Mesendoderm (in vitro differentiated cells): ENCODE data around the gene EFCAB10.
"Not testable (repeated sequence)": the region's sequence is repeated elsewhere in the genome, so short reads cannot be mapped to it uniquely, and the experiment has no call there.

Experiments used
- DNase-seq: peaks from one replicate; pipeline ENCODE4 v3.0.0; 2013
- H2AK5ac ChIP-seq: 2 replicates; pipeline ENCODE4 v1.6.1; 2013; ENCODE audit warnings: low read length, inconsistent platforms
- H2BK120ac ChIP-seq: 2 replicates; pipeline ENCODE4 v1.6.1; 2013; ENCODE audit warnings: low read depth, mild to moderate bottlenecking, low read length, moderate library complexity, mixed read lengths
- H2BK15ac ChIP-seq: replicated peaks from 2 replicates; pipeline ENCODE4 v1.6.1; 2013; ENCODE audit warnings: low read depth, mild to moderate bottlenecking, moderate library complexity
- H2BK5ac ChIP-seq: 2 replicates; pipeline ENCODE4 v1.6.1; 2013; ENCODE audit warnings: low read length, inconsistent platforms
- H3K18ac ChIP-seq: 2 replicates; pipeline ENCODE4 v1.6.1; 2013; ENCODE audit warnings: mild to moderate bottlenecking, low read length, mixed read lengths
- H3K23ac ChIP-seq: one replicate; pipeline ENCODE4 v1.6.1; 2013; ENCODE audit warnings: low read length
- H3K27ac ChIP-seq: 2 replicates; pipeline ENCODE4 v1.5.1; 2013; ENCODE audit warnings: low read depth, mild to moderate bottlenecking, inconsistent platforms, low read length, moderate library complexity
- H3K27me3 ChIP-seq: 2 replicates; pipeline ENCODE4 v1.6.1; 2013; ENCODE audit warnings: low read length, control low read depth, mild to moderate bottlenecking, inconsistent platforms; ENCODE audit not compliant: insufficient read depth, poor library complexity
- H3K36me3 ChIP-seq: 2 replicates; pipeline ENCODE4 v1.6.1; 2013; ENCODE audit warnings: low read length, inconsistent platforms; ENCODE audit not compliant: control insufficient read depth, insufficient read depth
- H3K4ac ChIP-seq: one replicate; pipeline ENCODE4 v1.6.1; 2013; ENCODE audit warnings: low read depth, mild to moderate bottlenecking, low read length, moderate library complexity
- H3K4me1 ChIP-seq: 2 replicates; pipeline ENCODE4 v1.6.1; 2013; ENCODE audit warnings: low read depth, low read length, inconsistent platforms; ENCODE audit not compliant: control insufficient read depth
- H3K4me2 ChIP-seq: 2 replicates; pipeline ENCODE4 v1.6.1; 2013; ENCODE audit warnings: low read length
- H3K4me3 ChIP-seq: 2 replicates; pipeline ENCODE4 v1.5.1; 2013; ENCODE audit warnings: mild to moderate bottlenecking, low read length
- H3K56ac ChIP-seq: one replicate; pipeline ENCODE4 v1.6.1; 2013; ENCODE audit warnings: low read length
- H3K79me1 ChIP-seq: 2 replicates; pipeline ENCODE4 v1.6.1; 2013; ENCODE audit warnings: low read length, inconsistent platforms
- H3K79me2 ChIP-seq: 2 replicates; pipeline ENCODE4 v1.6.1; 2013; ENCODE audit warnings: mild to moderate bottlenecking, low read length; ENCODE audit not compliant: control insufficient read depth, insufficient read depth
- H3K9ac ChIP-seq: 2 replicates; pipeline ENCODE4 v1.6.1; 2013; ENCODE audit warnings: low read length, inconsistent platforms
- H4K5ac ChIP-seq: one replicate; pipeline ENCODE4 v1.6.1; 2013; ENCODE audit warnings: low read length
- H4K8ac ChIP-seq: one replicate; pipeline ENCODE4 v1.6.1; 2013; ENCODE audit warnings: low read depth, mild to moderate bottlenecking, control low read depth, low read length, moderate library complexity
- WGBS: extraction: QIAGEN DNeasy Blood & Tissue Kit; methylation state at CpG from one replicate; pipeline ENCODE4 v1.1.7; 2013; ENCODE audit warnings: low lambda C conversion rate, missing lambda C conversion rate; ENCODE audit not compliant: insufficient coverage; ENCODE audit errors: extremely low coverage; 5-methylcytosine and 5-hydroxymethylcytosine counted together

Gene EFCAB10

DNA sequence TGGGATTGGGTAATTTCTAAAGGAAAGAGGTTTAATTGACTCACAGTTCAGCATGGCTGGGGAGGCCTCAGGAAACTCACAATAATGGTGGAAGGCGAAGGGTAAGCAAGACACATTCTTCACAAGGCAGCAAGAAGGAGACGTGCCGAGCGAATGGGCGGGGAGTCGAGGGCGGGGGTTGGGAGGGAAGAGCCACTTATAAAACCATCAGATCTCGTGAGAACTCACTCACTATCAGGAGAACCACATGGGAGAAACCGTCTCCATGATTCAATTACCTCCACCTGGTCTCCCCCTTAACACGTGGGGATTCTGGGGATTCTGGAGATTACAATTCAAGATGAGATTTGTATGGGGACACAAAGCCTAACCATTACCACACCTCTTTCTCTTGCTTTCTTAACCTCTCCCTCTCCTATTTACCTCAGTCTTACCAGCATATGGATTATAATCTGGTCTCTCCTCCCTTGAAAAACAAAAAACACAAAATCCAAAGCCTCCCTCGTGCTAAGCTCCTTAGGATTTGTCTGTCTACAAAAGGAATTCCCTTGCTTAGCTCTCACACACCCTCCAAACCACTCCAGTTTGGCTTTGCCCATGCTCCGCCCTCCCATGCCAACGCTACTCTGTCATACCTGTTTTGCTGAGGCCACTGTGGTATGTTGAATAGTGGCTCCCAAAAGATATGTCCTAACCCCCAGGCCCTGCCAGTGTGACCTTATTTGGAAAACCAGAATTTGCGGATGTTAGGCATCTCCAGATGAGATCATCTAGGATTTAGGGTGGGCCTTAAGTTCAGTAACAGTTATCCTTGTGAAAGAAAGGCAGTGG lies 19.6 kb upstream of the EFCAB10 start:
- H3K79me1 ChIP-seq, result no peaks in the 10 kb centered on the region
- no peak overlapping the region for H4K8ac ChIP-seq
- H3K36me3 ChIP-seq, result no peaks in the 10 kb centered on the region
- H3K4me3 ChIP-seq, result no peak overlapping the region
- H3K56ac ChIP-seq, result no peak overlapping the region
- peaks cover 9% of the 10 kb centered on the region for H3K4me1 ChIP-seq
- DNase-seq, result peak; percentile 95
- H2BK5ac ChIP-seq, result no peak overlapping the region
- no peak overlapping the region for H3K4me2 ChIP-seq
- no peak overlapping the region for H3K9ac ChIP-seq
- H4K5ac ChIP-seq, result no peak overlapping the region
- H3K27ac ChIP-seq, result peak overlapping the region; percentile 47
- H3K4ac ChIP-seq, result peak overlapping the region; percentile 24
- H3K27me3 ChIP-seq, result no peaks in the 10 kb centered on the region
- no peak overlapping the region for H3K23ac ChIP-seq
- no peak overlapping the region for H2BK15ac ChIP-seq
- H3K18ac ChIP-seq, result no peak overlapping the region
- no CpG with 5 or more reads among the region's 14 CpGs for WGBS
- no peaks in the 10 kb centered on the region for H3K79me2 ChIP-seq
- no peak overlapping the region for H2AK5ac ChIP-seq
- H2BK120ac ChIP-seq, result no peak overlapping the region

GRCh38 chr7:105599551-105599950 lies 18.3 kb upstream of the EFCAB10 start:
- H3K23ac ChIP-seq, result no peak overlapping the region
- H2BK15ac ChIP-seq, result no peak overlapping the region
- DNase-seq, result no peak
- no peak overlapping the region for H3K4ac ChIP-seq
- no peak overlapping the region for H3K27ac ChIP-seq
- no peak overlapping the region for H2BK120ac ChIP-seq
- no peaks in the 10 kb centered on the region for H3K79me1 ChIP-seq
- H3K9ac ChIP-seq, result no peak overlapping the region
- H3K79me2 ChIP-seq, result no peaks in the 10 kb centered on the region
- no peak overlapping the region for H3K4me2 ChIP-seq
- no peak overlapping the region for H2BK5ac ChIP-seq
- H4K5ac ChIP-seq, result no peak overlapping the region
- no peak overlapping the region for H3K18ac ChIP-seq
- H3K56ac ChIP-seq, result peak overlapping the region; percentile 17
- H3K36me3 ChIP-seq, result no peaks in the 10 kb centered on the region
- H3K4me1 ChIP-seq, result peaks cover 9% of the 10 kb centered on the region
- no CpG with 5 or more reads among the region's 3 CpGs for WGBS
- H4K8ac ChIP-seq, result no peak overlapping the region
- no peak overlapping the region for H3K4me3 ChIP-seq
- H3K27me3 ChIP-seq, result no peaks in the 10 kb centered on the region
- H2AK5ac ChIP-seq, result no peak overlapping the region

GRCh38 chr7:105599080-105599479 lies 17.8 kb upstream of the EFCAB10 start:
- H3K79me1 ChIP-seq, H3K9ac ChIP-seq, H3K18ac ChIP-seq, H2AK5ac ChIP-seq, H3K23ac ChIP-seq, H3K27ac ChIP-seq, DNase-seq, H2BK5ac ChIP-seq, H3K36me3 ChIP-seq, H3K4ac ChIP-seq, H2BK120ac ChIP-seq, H3K56ac ChIP-seq, H3K4me2 ChIP-seq, H2BK15ac ChIP-seq, H4K5ac ChIP-seq, H4K8ac ChIP-seq, H3K27me3 ChIP-seq, H3K79me2 ChIP-seq, H3K4me3 ChIP-seq, H3K4me1 ChIP-seq: not testable (repeated sequence)
- no CpG with 5 or more reads among the region's 8 CpGs for WGBS

DNA sequence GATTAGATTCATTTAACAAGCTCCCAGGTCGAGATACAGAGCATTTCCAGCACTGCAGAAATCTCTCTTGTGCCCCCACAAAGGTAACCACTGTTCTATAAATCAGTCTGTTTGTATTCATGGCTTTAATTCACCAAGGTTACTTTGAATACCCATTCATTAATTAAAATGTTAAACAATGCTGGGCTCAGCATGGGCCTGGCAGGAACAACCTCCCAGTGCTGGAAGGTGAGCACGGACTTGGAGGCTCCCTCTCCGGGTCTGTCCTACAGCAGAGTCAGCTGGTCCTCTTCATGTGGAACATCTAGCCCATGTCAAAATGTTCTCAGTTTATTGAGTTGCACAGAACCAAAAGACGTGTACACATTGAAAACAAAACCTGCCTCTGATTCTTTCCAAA lies 15.6 kb upstream of the EFCAB10 start:
- H3K4me2 ChIP-seq, result no peak overlapping the region
- H3K9ac ChIP-seq, result no peak overlapping the region
- H3K4me3 ChIP-seq, result no peak overlapping the region
- H3K4ac ChIP-seq, result no peak overlapping the region
- H3K79me2 ChIP-seq, result no peaks in the 10 kb centered on the region
- no peaks in the 10 kb centered on the region for H3K27me3 ChIP-seq
- H3K23ac ChIP-seq, result no peak overlapping the region
- no peaks in the 10 kb centered on the region for H3K36me3 ChIP-seq
- no peak overlapping the region for H2AK5ac ChIP-seq
- H3K4me1 ChIP-seq, result peaks cover 9% of the 10 kb centered on the region
- no peak overlapping the region for H2BK15ac ChIP-seq
- H3K18ac ChIP-seq, result no peak overlapping the region
- H3K27ac ChIP-seq, result no peak overlapping the region
- H4K8ac ChIP-seq, result no peak overlapping the region
- DNase-seq, result peak; percentile 33
- no peak overlapping the region for H2BK120ac ChIP-seq
- H3K56ac ChIP-seq, result no peak overlapping the region
- H2BK5ac ChIP-seq, result no peak overlapping the region
- WGBS, result no CpG with 5 or more reads among the region's 4 CpGs
- H3K79me1 ChIP-seq, result no peaks in the 10 kb centered on the region
- H4K5ac ChIP-seq, result no peak overlapping the region

DNA sequence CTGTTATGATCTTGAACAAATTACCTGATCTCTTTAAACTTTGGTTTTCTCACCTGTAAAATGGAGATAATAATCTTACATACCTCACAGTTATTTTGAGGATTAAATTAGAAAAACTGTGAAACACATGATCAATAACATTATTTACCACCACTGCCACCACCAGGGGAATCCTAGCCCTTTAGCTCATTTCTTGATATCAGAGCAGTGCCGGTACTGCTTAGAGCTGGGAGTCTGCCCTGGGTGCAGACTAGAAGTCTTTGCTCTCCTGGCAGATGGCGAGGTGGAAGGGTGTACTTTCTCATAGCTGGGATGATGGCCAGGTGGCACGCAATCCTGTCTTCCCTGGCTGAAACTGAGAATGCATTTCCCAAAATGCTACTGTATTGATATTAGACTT lies 12.7 kb upstream of the EFCAB10 start:
- Histone ChIP-seq H3K23ac (no peak overlapping the region), H3K79me1 (no peaks in the 10 kb centered on the region), H2BK120ac (no peak overlapping the region), H4K5ac (no peak overlapping the region), H3K27ac (no peak overlapping the region), H3K9ac (no peak overlapping the region), H3K18ac (no peak overlapping the region), H4K8ac (no peak overlapping the region), H2BK15ac (no peak overlapping the region), H2BK5ac (no peak overlapping the region), H3K4ac (no peak overlapping the region), H3K4me2 (no peak overlapping the region), H2AK5ac (no peak overlapping the region), H3K36me3 (no peaks in the 10 kb centered on the region), H3K56ac (no peak overlapping the region), H3K27me3 (no peaks in the 10 kb centered on the region), H3K4me3 (no peak overlapping the region), H3K4me1 (peaks cover 4% of the 10 kb centered on the region), H3K79me2 (no peaks in the 10 kb centered on the region)
- no peak for DNase-seq
- WGBS, result no CpG with 5 or more reads among the region's 3 CpGs

- Histone ChIP-seq H3K18ac (no peak overlapping the region), H3K4me3 (no peak overlapping the region), H4K5ac (no peak overlapping the region), H3K4me1 (peaks cover 2% of the 10 kb centered on the region), H2BK5ac (no peak overlapping the region), H3K56ac (no peak overlapping the region), H2BK120ac (no peak overlapping the region), H3K79me2 (no peaks in the 10 kb centered on the region), H3K9ac (no peak overlapping the region), H2BK15ac (no peak overlapping the region), H3K23ac (no peak overlapping the region), H4K8ac (no peak overlapping the region), H3K79me1 (no peaks in the 10 kb centered on the region), H3K4ac (no peak overlapping the region), H3K4me2 (no peak overlapping the region), H3K27me3 (no peaks in the 10 kb centered on the region), H2AK5ac (no peak overlapping the region), H3K36me3 (no peaks in the 10 kb centered on the region), H3K27ac (no peak overlapping the region)
- DNase-seq, result no peak
- WGBS, result no CpG with 5 or more reads among the region's 2 CpGs
Measured at GRCh38 chr7:105591522-105591921, 10.2 kb upstream of the EFCAB10 start.
